ENCODE measurements around the gene ADCY10. TPM values are rescaled to one million over a fixed set of nuclear protein-coding genes. Genes with fewer than 3 reads are reported as not detected.

ADCY10 gene
- total RNA-seq, 1 experiment from 2014 or later = 0.10 TPM

- H3K27ac ChIP-seq (ENCODE audit: low read length) = no peak overlapping the region
- H3K9me3 ChIP-seq (ENCODE audit: control insufficient read depth, insufficient read depth, low read depth, low read length) = peaks cover 11% of the 10 kb centered on the region; the same call in 1 of the 2 replicates
- BruUV-seq (replicated peaks) = no TSS peak
- ChIA-PET CTCF (no interaction called here), POLR2A (no interaction called here)
- in situ Hi-C loops (cut with HindIII; ENCODE audit: low pct_unique_long_range_greater_than_20kb, low sequenced_read_pairs) (no loop called here), intact Hi-C loops (cut with micrococcal nuclease; ENCODE audit: unreplicated experiment) (no loop called here)
- H3K4me1 ChIP-seq (ENCODE audit: control insufficient read depth, insufficient read depth, low read length) = no peaks in the 10 kb centered on the region
- H3K4me3 ChIP-seq (ENCODE audit: low read depth in 2 of 2, low read length in 2 of 2) = no peak overlapping the region
- no peaks in the 10 kb centered on the region for H3K27me3 ChIP-seq (ENCODE audit: control insufficient read depth, insufficient read depth, low read length)
- H3K36me3 ChIP-seq (ENCODE audit: control insufficient read depth, insufficient read depth, low read length) = no peaks in the 10 kb centered on the region; the same call in 1 of the 2 replicates
- DNase-seq (ENCODE audit: low read depth, low spot score) (no peak), ATAC-seq (no peak)
- TF ChIP-seq POLR2AphosphoS5 (IDR thresholded peaks at IDR 0.05; ENCODE audit: low read depth, low read length) = no peak
- TF ChIP-seq REST (IDR thresholded peaks at IDR 0.05; ENCODE audit: insufficient read depth in 1 of 2, low read depth in 2 of 2, low read length in 1 of 2) = no peak
- no peak for TF ChIP-seq SIN3A (IDR thresholded peaks at IDR 0.05; ENCODE audit: borderline replicate concordance, insufficient read depth, low read depth, low read length)
- no peak for TF ChIP-seq TCF7L2 (IDR thresholded peaks at IDR 0.05; ENCODE audit: low read depth, low read length)
- TF ChIP-seq CTCF (IDR thresholded peaks at IDR 0.05) = no peak
Observed at GRCh38 chr1:167910530-167910929, 3.4 kb downstream of the ADCY10 start.

GRCh38 chr1:167909691-167910180 lies 4.2 kb downstream of the ADCY10 start:
- TF ChIP-seq CTCF (IDR thresholded peaks at IDR 0.05) (no peak), REST (IDR thresholded peaks at IDR 0.05; ENCODE audit: insufficient read depth in 1 of 2, low read depth in 2 of 2, low read length in 1 of 2) (no peak), SIN3A (IDR thresholded peaks at IDR 0.05; ENCODE audit: borderline replicate concordance, insufficient read depth, low read depth, low read length) (no peak), TCF7L2 (IDR thresholded peaks at IDR 0.05; ENCODE audit: low read depth, low read length) (no peak), POLR2AphosphoS5 (IDR thresholded peaks at IDR 0.05; ENCODE audit: low read depth, low read length) (no peak)
- no peak overlapping the region for H3K4me3 ChIP-seq (ENCODE audit: low read depth in 2 of 2, low read length in 2 of 2)
- H3K27me3 ChIP-seq (ENCODE audit: control insufficient read depth, insufficient read depth, low read length) = no peaks in the 10 kb centered on the region
- H3K36me3 ChIP-seq (ENCODE audit: control insufficient read depth, insufficient read depth, low read length) = no peaks in the 10 kb centered on the region
- in situ Hi-C loops (cut with HindIII; ENCODE audit: low pct_unique_long_range_greater_than_20kb, low sequenced_read_pairs) = no loop called here
- no TSS peak for BruUV-seq (replicated peaks)
- CTCF ChIA-PET = no interaction called here
- no peak for ATAC-seq
- H3K9me3 ChIP-seq (ENCODE audit: control insufficient read depth, insufficient read depth, low read depth, low read length) = peaks cover 11% of the 10 kb centered on the region; the same call in 1 of the 2 replicates
- H3K4me1 ChIP-seq (ENCODE audit: control insufficient read depth, insufficient read depth, low read length) = no peaks in the 10 kb centered on the region
- POLR2A ChIA-PET = no interaction called here
- DNase-seq (ENCODE audit: low read depth, low spot score) = no peak
- intact Hi-C loops (cut with micrococcal nuclease; ENCODE audit: unreplicated experiment) = no loop called here
- no peak overlapping the region for H3K27ac ChIP-seq (ENCODE audit: low read length)
